OCI-LY1 (cell line): ENCODE results near the gene CXXC4.

Experiments used
- H2AFZ ChIP-seq: fragments of 200-600 bp; sonication (generic), shearing (Covaris generic); 2 replicates; pipeline ENCODE4 v1.6.0; 2014; ENCODE audit warnings: antibody characterized with exemption, mild to moderate bottlenecking, low read length
- H3F3A ChIP-seq: fragments of 200-600 bp; sonication (generic), shearing (Covaris generic); 2 replicates; pipeline ENCODE4 v1.6.0; 2014; ENCODE audit warnings: mild to moderate bottlenecking, antibody characterized with exemption, low read length, moderate library complexity; ENCODE audit not compliant: insufficient read depth
- H3K27ac ChIP-seq: fragments of 200-600 bp; sonication (generic); 2 replicates; pipeline ENCODE4 v1.5.1; 2014; ENCODE audit warnings: low read length, mixed run types, mild to moderate bottlenecking, low read depth; ENCODE audit not compliant: poor library complexity, severe bottlenecking
- H3K27me3 ChIP-seq: fragments of 200-600 bp; sonication (generic); 2 replicates; pipeline ENCODE4 v1.6.0; 2014; ENCODE audit warnings: antibody characterized with exemption, mild to moderate bottlenecking, low read length, moderate library complexity; ENCODE audit not compliant: insufficient read depth
- H3K36me3 ChIP-seq: fragments of 200-600 bp; sonication (generic); 2 replicates; pipeline ENCODE4 v1.6.1; 2014; ENCODE audit warnings: mild to moderate bottlenecking, antibody characterized with exemption, low read length, moderate library complexity, mixed read lengths; ENCODE audit not compliant: insufficient read depth
- H3K4me1 ChIP-seq: fragments of 200-600 bp; sonication (generic); 2 replicates; pipeline ENCODE4 v1.5.1; 2014; ENCODE audit warnings: mild to moderate bottlenecking, low read length, moderate library complexity; ENCODE audit not compliant: insufficient read depth, severe bottlenecking
- H3K4me2 ChIP-seq: fragments of 200-600 bp; sonication (generic), shearing (Covaris generic); 2 replicates; pipeline ENCODE4 v1.6.1; 2014; ENCODE audit warnings: low read length
- H3K4me3 ChIP-seq: fragments of 200-600 bp; sonication (generic); 2 replicates; pipeline ENCODE4 v1.5.1; 2014; ENCODE audit warnings: low read length, low read depth, mild to moderate bottlenecking, mixed read lengths; ENCODE audit not compliant: poor library complexity, severe bottlenecking
- H3K79me2 ChIP-seq: fragments of 200-600 bp; shearing (Covaris generic); 2 replicates; pipeline ENCODE4 v1.6.1; 2016; ENCODE audit warnings: mixed run types, low read length, mixed read lengths; ENCODE audit not compliant: insufficient read depth
- H3K9ac ChIP-seq: fragments of 200-600 bp; sonication (generic), shearing (Covaris generic); 2 replicates; pipeline ENCODE4 v1.6.1; 2014; ENCODE audit warnings: mild to moderate bottlenecking, low read length, mixed read lengths
- H3K9me2 ChIP-seq: fragments of 200-600 bp; sonication (generic), shearing (Covaris generic); 2 replicates; pipeline ENCODE4 v1.6.1; 2014; ENCODE audit warnings: low read depth, mild to moderate bottlenecking, low read length, mixed read lengths
- H3K9me3 ChIP-seq: fragments of 200-600 bp; shearing (Covaris generic); 2 replicates; pipeline ENCODE4 v1.6.1; 2014; ENCODE audit warnings: low read length, mixed read lengths
- H4K20me1 ChIP-seq: fragments of 200-600 bp; sonication (generic), shearing (Covaris generic); 2 replicates; pipeline ENCODE4 v1.6.0; 2016; ENCODE audit warnings: mild to moderate bottlenecking, low read length; ENCODE audit not compliant: insufficient read depth
- EZH2 ChIP-seq: fragments of 200-600 bp; sonication (generic), shearing (Covaris generic); IDR thresholded peaks from 2 replicates; pipeline ENCODE4 v1.8.0; 2017; ENCODE audit warnings: borderline replicate concordance, mixed run types, mild to moderate bottlenecking, antibody characterized with exemption, low read length, moderate library complexity, mixed read lengths
- TF ChIP-seq, protein P1 (sequence below): fragments of 200-600 bp; sonication (generic), shearing (Covaris generic); IDR thresholded peaks from 2 replicates; pipeline ENCODE4 v1.5.1; 2017; ENCODE audit warnings: mild to moderate bottlenecking, antibody characterized with exemption, low read length, moderate library complexity, mixed read lengths

CXXC4 gene

DNA sequence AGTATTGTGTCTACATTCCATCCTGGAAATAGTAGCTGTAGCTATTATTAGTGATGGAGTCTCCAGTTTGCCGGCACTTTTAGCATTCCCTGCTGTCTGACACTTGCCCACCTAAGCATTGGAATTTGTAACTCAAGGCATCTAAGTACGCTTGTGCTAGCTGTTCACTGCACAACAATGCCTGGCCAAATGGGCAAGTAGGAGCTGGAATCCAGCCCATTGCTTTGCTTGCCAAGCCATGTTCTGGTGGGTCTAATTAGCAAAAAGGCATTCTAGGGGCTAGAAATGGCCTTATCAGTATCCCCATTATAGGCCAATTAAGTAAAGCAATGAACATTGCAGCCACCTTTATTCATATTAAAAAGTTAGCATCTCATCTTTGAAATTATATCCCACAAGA is 7.8 kb upstream of the CXXC4 start:
- Histone ChIP-seq H3K36me3 (no peaks in the 10 kb centered on the region), H3K4me1 (peaks cover 6% of the 10 kb centered on the region), H3K4me2 (no peak overlapping the region), H3K27ac (no peak overlapping the region), H3K9ac (no peak overlapping the region), H2AFZ (no peak overlapping the region), H3K9me3 (no peaks in the 10 kb centered on the region), H3K4me3 (no peak overlapping the region), H3K79me2 (no peaks in the 10 kb centered on the region), H4K20me1 (no peaks in the 10 kb centered on the region), H3F3A (no peaks in the 10 kb centered on the region), H3K27me3 (no peaks in the 10 kb centered on the region), H3K9me2 (no peaks in the 10 kb centered on the region)
- TF ChIP-seq EZH2, result no peak
- TF ChIP-seq, protein P1, sequence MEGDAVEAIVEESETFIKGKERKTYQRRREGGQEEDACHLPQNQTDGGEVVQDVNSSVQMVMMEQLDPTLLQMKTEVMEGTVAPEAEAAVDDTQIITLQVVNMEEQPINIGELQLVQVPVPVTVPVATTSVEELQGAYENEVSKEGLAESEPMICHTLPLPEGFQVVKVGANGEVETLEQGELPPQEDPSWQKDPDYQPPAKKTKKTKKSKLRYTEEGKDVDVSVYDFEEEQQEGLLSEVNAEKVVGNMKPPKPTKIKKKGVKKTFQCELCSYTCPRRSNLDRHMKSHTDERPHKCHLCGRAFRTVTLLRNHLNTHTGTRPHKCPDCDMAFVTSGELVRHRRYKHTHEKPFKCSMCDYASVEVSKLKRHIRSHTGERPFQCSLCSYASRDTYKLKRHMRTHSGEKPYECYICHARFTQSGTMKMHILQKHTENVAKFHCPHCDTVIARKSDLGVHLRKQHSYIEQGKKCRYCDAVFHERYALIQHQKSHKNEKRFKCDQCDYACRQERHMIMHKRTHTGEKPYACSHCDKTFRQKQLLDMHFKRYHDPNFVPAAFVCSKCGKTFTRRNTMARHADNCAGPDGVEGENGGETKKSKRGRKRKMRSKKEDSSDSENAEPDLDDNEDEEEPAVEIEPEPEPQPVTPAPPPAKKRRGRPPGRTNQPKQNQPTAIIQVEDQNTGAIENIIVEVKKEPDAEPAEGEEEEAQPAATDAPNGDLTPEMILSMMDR, result no peak

DNA sequence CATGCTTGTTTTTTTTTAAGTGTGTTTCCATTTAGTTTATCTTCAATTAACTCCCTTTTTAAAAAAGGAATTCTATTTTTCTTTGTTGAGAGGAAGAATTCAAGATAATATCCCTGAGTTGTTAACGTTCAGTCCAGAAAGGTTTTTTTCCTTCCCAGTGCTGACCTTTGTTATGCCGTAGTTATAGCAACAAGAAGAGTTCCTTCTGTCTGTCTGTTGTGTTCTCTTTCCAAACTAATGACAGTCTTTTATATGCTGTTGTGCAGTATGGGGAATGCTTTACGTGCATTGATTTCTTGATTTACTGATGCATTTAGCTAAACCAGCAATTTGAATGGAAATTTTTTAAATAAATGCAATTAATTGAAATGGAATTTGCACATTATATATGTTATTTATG is 6.6 kb upstream of the CXXC4 start:
- Histone ChIP-seq H3K27me3 (no peaks in the 10 kb centered on the region), H3F3A (no peaks in the 10 kb centered on the region), H3K9me3 (no peaks in the 10 kb centered on the region), H3K79me2 (no peaks in the 10 kb centered on the region), H3K4me3 (no peak overlapping the region), H3K4me2 (no peak overlapping the region), H2AFZ (no peak overlapping the region), H3K27ac (no peak overlapping the region), H4K20me1 (no peaks in the 10 kb centered on the region), H3K9me2 (no peaks in the 10 kb centered on the region), H3K36me3 (no peaks in the 10 kb centered on the region), H3K9ac (no peak overlapping the region), H3K4me1 (peaks cover 7% of the 10 kb centered on the region)
- TF ChIP-seq, protein P1, result no peak
- TF ChIP-seq EZH2, result no peak

DNA sequence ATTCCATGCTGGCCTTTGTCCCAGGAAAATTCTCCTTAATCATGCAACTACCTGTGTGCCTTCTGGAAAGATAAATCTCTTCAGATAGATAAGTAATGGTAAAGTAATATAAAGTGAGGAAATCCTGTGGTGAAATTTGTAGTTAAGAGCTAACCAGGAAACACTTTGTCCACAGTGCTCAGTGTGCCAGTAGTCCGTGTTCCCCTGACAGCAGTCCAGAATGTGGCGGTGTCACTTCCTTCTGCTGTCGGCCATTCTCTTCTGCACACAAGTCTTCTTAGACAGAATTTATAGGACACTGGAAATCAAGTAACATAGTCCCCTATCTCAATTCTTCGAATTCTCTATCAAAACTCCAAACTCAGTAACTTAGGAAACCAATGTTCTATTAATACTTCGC is 5.7 kb upstream of the CXXC4 start:
- Histone ChIP-seq H3K4me1 (peaks cover 15% of the 10 kb centered on the region), H3K9me2 (no peaks in the 10 kb centered on the region), H2AFZ (no peak overlapping the region), H3K4me2 (no peak overlapping the region), H3K79me2 (no peaks in the 10 kb centered on the region), H4K20me1 (no peaks in the 10 kb centered on the region), H3K9ac (no peak overlapping the region), H3K4me3 (no peak overlapping the region), H3K27ac (no peak overlapping the region), H3K27me3 (no peaks in the 10 kb centered on the region), H3K36me3 (no peaks in the 10 kb centered on the region), H3F3A (no peaks in the 10 kb centered on the region), H3K9me3 (no peaks in the 10 kb centered on the region)
- TF ChIP-seq, protein P1, result no peak
- no peak for TF ChIP-seq EZH2
